ENCODE data around the gene RHOBTB3.

- TF ChIP-seq CTCF (IDR thresholded peaks at IDR 0.05), result no peak
- TF ChIP-seq POLR2AphosphoS5 (IDR thresholded peaks at IDR 0.05), result no peak
- no peak for TF ChIP-seq EP300 (IDR thresholded peaks at IDR 0.05)
These were observed 85.2 kb downstream of the RHOBTB3 start for GRCh38 chr5:95816341-95816740.
